ENCODE results near the gene RASSF8.

RASSF8 gene

DNA sequence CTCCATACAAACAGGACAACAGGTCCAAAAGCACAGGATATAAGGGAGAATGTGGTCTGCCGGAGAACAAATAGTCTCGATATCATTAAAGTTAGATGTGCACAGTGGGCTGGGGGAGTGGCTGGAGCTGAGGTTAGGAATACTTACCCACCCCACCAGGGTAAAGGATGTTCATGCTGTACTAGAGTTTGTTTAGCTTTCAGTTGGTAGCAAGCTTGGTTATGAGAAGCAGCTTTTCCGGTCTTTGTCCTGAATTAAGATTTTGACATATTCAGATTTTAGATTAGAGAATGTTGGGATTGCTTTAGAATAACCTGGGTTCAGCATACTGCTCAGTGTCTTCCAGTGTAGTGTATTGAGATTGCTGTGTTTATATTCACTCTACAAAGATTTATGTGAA, 16.7 kb downstream of the RASSF8 start:
- Histone ChIP-seq H3K9ac (ENCODE audit: low read depth, low read length) (no peak overlapping the region), H3K36me3 (ENCODE audit: insufficient read depth, low read length) (no peaks in the 10 kb centered on the region)

DNA sequence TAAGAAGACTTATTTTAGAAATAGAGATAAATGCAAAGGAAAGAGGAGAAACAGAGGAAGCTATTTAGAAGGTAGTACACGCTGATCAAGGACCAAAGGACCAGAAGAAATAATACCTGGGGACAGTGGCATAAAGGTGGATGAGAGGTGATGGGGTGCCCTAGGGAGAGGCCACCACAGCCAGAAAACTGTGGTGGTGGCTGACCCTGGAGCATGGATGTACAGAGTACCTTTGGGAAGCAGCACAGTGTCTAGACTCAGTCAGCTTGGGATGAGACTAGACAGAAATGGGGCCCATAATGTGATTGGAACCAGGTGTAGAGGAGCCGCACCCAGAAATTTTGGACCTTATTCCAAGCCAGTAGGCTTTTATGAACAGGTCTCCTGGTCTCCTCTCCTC, 17.2 kb downstream of the RASSF8 start:
- Histone ChIP-seq H3K4me1 (ENCODE audit: insufficient read depth, low read length) (peaks cover 29% of the 10 kb centered on the region), H3K36me3 (ENCODE audit: insufficient read depth, low read length) (no peaks in the 10 kb centered on the region), H3K9ac (ENCODE audit: low read depth, low read length) (no peak overlapping the region), H3K9me3 (ENCODE audit: control insufficient read depth, insufficient read depth, low read length) (no peaks in the 10 kb centered on the region)

More for the DNA sequence above, 16.7 kb downstream of the RASSF8 start:
- Histone ChIP-seq H3K9me3 (ENCODE audit: control insufficient read depth, insufficient read depth, low read length) (no peaks in the 10 kb centered on the region), H3K4me1 (ENCODE audit: insufficient read depth, low read length) (peaks cover 29% of the 10 kb centered on the region)

DNA sequence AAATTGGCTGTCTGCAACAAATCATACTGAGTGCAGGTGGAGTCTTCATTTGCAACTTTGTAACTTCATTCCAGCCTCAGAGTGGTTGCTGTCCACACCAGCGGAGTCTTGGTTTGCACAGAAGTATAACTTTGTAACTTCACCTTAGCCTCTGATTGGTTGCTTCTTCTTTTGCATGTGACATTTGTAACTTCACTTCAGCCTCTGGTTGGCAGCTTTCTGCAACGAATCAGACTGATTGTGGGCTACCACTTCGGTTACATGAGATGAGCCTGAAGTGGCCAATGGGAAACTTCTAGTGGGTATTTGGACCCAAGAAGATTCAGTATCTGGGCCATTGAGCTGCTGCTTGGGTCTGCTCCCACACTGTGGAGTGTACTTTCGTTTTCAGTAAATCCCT, 17.8 kb downstream of the RASSF8 start:
- Histone ChIP-seq H3K9me3 (ENCODE audit: control insufficient read depth, insufficient read depth, low read length) (no peaks in the 10 kb centered on the region), H3K4me1 (ENCODE audit: insufficient read depth, low read length) (peaks cover 33% of the 10 kb centered on the region), H3K9ac (ENCODE audit: low read depth, low read length) (no peak overlapping the region), H3K36me3 (ENCODE audit: insufficient read depth, low read length) (no peaks in the 10 kb centered on the region)

DNA sequence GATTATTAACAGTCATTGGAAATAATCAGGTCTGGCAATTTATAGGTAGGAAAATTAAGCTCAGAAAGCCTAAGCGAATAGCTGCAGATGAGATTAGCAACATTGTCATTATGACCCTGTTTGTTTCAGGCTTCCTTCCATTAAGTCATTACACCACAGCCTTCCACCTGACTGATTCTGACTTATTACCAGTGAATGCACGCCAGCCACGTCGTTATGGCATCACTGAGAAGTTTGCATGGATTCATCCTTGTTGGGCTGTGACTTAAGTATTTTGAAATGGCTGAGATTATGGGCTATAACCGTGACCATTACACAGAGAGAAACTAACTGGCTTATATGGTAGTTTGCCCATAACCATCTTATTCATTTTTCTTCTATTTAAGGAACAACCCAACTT, 18.6 kb downstream of the RASSF8 start:
- H3K9ac ChIP-seq (ENCODE audit: low read depth, low read length) = no peak overlapping the region
- H3K9me3 ChIP-seq (ENCODE audit: control insufficient read depth, insufficient read depth, low read length) = no peaks in the 10 kb centered on the region
- H3K4me1 ChIP-seq (ENCODE audit: insufficient read depth, low read length) = peaks cover 33% of the 10 kb centered on the region
- no peaks in the 10 kb centered on the region for H3K36me3 ChIP-seq (ENCODE audit: insufficient read depth, low read length)

DNA sequence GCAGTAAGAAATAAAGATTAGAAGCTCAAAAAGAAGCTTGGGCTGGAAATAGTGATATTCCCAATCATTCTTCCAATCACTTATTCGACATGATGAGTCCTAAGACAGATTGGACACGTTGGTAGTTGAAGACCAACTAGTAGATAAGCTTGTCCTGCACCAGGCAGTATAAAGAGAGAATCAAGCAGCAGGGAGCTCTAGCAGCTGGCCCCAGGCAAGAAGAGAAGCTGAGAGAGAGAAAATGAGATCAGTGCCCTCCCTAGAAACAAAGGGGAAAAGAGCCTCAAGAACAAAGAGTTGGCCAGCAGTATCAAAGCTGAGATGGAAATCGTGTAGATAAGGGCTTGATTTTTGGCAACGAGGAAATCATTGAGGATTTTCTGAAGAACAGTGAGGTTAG, 20.6 kb downstream of the RASSF8 start:
- Histone ChIP-seq H3K36me3 (ENCODE audit: insufficient read depth, low read length) (no peaks in the 10 kb centered on the region), H3K9ac (ENCODE audit: low read depth, low read length) (no peak overlapping the region), H3K4me1 (ENCODE audit: insufficient read depth, low read length) (peaks cover 23% of the 10 kb centered on the region), H3K9me3 (ENCODE audit: control insufficient read depth, insufficient read depth, low read length) (no peaks in the 10 kb centered on the region)

DNA sequence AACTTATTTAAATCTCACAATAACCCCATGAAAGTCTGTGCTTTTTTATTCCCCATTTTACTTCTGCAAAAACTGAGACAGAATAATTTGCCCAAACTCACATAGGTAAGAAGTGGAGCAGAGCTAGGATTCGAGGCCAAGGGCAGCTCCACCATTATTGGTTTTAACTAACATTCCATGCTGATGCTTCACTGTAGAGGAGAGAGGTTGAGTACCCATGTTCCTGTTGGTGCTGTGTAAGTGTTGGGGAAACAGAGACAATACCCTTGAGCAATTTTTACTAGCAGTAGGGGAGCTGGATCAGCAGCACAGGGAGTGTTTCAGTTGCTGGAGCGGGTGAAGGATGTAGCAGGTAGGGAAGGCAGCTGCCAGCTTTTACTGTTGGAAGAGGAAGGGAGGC, 21.1 kb downstream of the RASSF8 start:
- Histone ChIP-seq H3K9me3 (ENCODE audit: control insufficient read depth, insufficient read depth, low read length) (no peaks in the 10 kb centered on the region), H3K36me3 (ENCODE audit: insufficient read depth, low read length) (no peaks in the 10 kb centered on the region), H3K9ac (ENCODE audit: low read depth, low read length) (no peak overlapping the region), H3K4me1 (ENCODE audit: insufficient read depth, low read length) (peaks cover 21% of the 10 kb centered on the region)

DNA sequence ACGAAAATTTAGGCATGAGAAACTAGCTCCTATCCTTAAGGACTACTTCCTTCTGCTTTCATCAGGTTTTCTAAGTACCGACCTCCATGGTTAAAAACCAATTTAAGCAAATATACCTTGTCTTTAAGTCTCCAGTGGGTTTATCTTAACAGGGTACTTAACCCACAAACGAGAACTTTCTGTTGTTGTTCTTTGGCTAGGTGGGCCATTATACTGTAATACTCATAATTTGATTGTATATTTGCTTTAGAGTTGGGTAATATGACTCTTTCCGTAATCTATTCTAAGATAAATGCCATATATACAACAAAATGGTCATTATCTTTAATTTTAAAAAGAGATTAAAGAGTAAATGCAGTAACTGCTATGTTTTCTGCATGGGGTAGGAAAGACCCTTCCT, 21.6 kb downstream of the RASSF8 start:
- Histone ChIP-seq H3K9me3 (ENCODE audit: control insufficient read depth, insufficient read depth, low read length) (no peaks in the 10 kb centered on the region), H3K36me3 (ENCODE audit: insufficient read depth, low read length) (no peaks in the 10 kb centered on the region), H3K4me1 (ENCODE audit: insufficient read depth, low read length) (peaks cover 25% of the 10 kb centered on the region), H3K9ac (ENCODE audit: low read depth, low read length) (no peak overlapping the region)

DNA sequence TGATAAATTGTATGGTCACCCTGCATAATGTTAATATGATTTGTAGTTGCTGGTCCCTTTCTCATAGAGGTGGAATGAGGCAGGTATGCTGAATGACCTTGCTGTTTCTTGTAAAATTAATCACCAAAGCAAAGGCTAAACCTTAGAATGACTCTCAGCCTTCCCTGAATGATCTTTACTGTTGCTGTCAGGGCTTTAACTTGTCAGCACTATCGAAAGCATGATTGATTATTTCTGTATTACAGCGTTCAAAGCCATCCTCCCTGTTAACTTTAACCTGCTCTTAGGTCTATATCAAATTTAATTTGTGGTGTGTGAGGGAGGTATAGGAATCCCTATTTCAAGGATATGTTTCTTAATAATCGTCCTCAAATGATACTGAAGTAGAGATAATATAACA, 23.1 kb downstream of the RASSF8 start:
- no peaks in the 10 kb centered on the region for H3K9me3 ChIP-seq (ENCODE audit: control insufficient read depth, insufficient read depth, low read length)

DNA sequence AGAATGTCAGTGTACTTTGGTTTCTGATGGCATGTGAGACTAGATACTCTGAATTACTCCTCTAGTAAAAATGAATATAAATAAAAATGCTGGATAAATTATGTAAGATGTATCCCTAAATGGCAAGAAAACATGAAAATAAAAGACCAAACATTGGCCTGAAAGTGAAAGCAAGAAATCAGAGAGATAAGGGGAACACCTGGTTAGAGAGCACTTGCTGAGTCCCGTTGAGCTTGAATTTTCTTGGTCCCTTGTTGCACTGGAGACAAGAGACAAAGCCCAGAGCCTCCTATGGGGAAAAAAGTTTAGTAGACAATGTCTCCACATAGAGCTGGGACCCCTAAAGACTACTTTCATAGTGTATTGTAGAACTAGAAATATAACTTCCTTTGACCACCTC, 23.9 kb downstream of the RASSF8 start:
- Histone ChIP-seq H3K9me3 (ENCODE audit: control insufficient read depth, insufficient read depth, low read length) (no peaks in the 10 kb centered on the region), H3K9ac (ENCODE audit: low read depth, low read length) (no peak overlapping the region), H3K36me3 (ENCODE audit: insufficient read depth, low read length) (no peaks in the 10 kb centered on the region), H3K4me1 (ENCODE audit: insufficient read depth, low read length) (peaks cover 40% of the 10 kb centered on the region)

More for the DNA sequence above, 23.1 kb downstream of the RASSF8 start:
- H3K4me1 ChIP-seq (ENCODE audit: insufficient read depth, low read length) = peaks cover 40% of the 10 kb centered on the region
- H3K36me3 ChIP-seq (ENCODE audit: insufficient read depth, low read length) = no peaks in the 10 kb centered on the region
- H3K9ac ChIP-seq (ENCODE audit: low read depth, low read length) = no peak overlapping the region

DNA sequence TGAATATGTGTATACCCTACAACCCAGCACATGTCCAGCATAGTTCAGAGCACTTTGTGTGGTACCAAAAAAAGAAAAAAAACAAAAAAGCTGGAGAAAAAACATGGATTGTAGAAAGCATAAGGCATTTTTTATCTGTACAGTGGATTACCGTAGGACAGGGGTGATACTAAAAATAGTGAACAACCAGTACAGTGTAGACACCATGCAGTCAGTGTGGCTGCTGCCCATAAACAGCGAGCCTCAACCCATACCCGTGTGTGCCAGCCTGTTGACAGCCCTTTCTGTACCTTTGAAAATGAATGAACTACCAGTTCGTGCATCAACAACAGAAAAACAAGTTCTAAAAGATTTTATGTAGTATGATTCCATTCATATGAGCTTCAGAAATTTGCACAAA, 25.1 kb downstream of the RASSF8 start:
- H3K9me3 ChIP-seq (ENCODE audit: control insufficient read depth, insufficient read depth, low read length) = no peaks in the 10 kb centered on the region
- peaks cover 39% of the 10 kb centered on the region for H3K4me1 ChIP-seq (ENCODE audit: insufficient read depth, low read length)
- H3K36me3 ChIP-seq (ENCODE audit: insufficient read depth, low read length) = no peaks in the 10 kb centered on the region
- no peak overlapping the region for H3K9ac ChIP-seq (ENCODE audit: low read depth, low read length)

DNA sequence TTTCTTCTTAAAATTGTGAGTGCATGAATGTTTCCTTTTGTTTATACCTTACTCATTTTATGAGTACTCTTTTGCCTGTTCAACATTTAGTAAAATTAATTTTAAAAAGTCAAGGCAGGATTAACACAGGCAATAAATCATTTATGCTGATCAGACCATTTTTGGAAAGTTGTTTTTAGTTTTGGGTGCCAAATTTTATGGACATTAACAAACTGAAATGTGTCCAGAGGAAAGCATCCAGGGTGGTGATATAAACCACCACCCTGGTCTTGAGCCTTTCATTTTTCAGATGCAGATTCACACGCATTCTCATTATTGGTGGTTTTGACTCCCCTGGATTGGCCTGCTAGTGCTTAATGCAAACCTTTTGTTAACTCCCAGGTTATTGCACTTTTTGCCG, 26.3 kb downstream of the RASSF8 start:
- Histone ChIP-seq H3K4me1 (ENCODE audit: insufficient read depth, low read length) (peaks cover 33% of the 10 kb centered on the region; the same call in 1 of the 2 replicates), H3K9ac (ENCODE audit: low read depth, low read length) (no peak overlapping the region), H3K9me3 (ENCODE audit: control insufficient read depth, insufficient read depth, low read length) (no peaks in the 10 kb centered on the region), H3K36me3 (ENCODE audit: insufficient read depth, low read length) (no peaks in the 10 kb centered on the region)

DNA sequence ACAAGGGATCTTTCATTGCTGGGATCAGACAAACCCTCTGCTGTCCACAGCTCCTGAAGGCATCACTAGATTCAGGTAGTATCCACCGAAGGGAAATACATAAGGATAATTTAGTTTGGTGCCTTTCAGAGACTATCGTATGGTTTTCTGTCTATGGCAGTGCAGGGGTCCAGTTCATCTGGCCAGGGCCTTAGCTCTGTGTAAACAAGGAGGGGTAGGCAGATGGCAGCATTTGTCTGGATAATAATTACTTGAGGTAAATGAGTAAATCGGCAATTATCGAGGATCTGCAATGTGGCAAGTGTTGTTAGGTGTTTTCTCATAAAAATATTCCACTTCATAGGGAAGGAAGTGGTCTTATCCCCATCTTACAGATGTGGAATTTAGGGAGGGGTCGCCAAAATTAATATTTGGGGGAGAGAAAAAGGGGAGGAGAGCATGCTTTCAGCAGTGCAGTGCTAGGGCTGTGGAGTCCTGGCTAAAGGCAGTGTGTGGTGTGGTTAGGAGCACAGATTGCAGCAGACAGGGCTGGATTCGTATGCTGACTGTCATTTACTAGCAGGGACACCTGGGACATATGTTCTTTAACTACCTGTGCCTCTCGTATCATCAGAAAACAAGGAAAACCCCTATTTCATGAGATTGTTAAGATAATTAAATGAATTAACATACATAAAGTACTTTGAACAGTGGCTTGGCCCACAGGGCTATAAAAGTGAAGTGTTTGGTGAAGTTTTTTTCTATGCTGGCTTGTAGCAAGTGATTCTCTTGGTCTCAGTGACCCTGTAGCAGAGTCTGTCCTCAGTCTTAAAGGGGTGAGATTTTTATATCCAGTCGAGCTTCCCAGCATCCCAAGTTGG, 27.1 kb downstream of the RASSF8 start:
- no peaks in the 10 kb centered on the region for H3K36me3 ChIP-seq (ENCODE audit: insufficient read depth, low read length)
- H3K9ac ChIP-seq (ENCODE audit: low read depth, low read length) = no peak overlapping the region
- no peaks in the 10 kb centered on the region for H3K9me3 ChIP-seq (ENCODE audit: control insufficient read depth, insufficient read depth, low read length)
- H3K4me1 ChIP-seq (ENCODE audit: insufficient read depth, low read length) = peaks cover 31% of the 10 kb centered on the region; the same call in 1 of the 2 replicates

DNA sequence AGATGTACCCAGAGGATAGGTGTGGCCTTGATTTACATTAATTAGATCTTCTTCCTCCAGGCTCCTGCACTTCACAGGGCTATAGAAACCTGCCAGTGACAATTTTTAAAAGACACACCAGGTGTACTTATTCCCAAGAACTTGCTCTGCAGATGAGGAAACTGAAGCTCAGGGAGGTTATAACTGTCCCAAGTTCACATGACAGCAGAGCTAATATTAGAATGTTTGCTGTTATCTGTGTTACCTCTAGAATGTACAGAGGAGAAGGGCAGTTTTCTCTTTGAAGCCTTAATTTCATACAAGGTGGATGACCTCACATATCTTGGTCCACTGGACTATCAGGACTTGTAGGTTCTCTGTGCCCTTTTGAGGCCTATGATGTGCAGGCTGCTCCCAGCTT, 27.7 kb downstream of the RASSF8 start:
- Histone ChIP-seq H3K4me1 (ENCODE audit: insufficient read depth, low read length) (peaks cover 28% of the 10 kb centered on the region; the same call in 1 of the 2 replicates), H3K36me3 (ENCODE audit: insufficient read depth, low read length) (no peaks in the 10 kb centered on the region), H3K9ac (ENCODE audit: low read depth, low read length) (no peak overlapping the region), H3K9me3 (ENCODE audit: control insufficient read depth, insufficient read depth, low read length) (no peaks in the 10 kb centered on the region)

DNA sequence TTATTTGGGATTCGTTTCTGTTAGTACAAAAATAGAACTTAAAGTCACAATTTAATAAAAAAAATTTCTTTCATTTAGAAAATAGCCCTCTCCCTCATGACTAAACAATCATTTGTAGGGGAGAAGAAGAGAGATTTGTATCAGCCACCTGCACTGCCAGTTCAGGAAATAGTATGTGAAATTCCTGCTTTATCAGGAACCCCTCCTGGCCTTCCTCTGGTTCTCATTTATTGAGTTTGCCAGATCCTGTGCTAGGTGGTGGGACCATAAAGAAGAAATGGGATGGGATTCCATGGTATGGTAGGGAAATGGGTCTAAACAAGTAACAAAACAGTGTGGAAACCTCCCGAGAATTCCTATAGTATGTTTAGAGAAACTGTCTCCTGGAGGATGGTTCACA, 30.0 kb downstream of the RASSF8 start:
- Histone ChIP-seq H3K4me1 (ENCODE audit: insufficient read depth, low read length) (peaks cover 38% of the 10 kb centered on the region), H3K36me3 (ENCODE audit: insufficient read depth, low read length) (no peaks in the 10 kb centered on the region), H3K9me3 (ENCODE audit: control insufficient read depth, insufficient read depth, low read length) (no peaks in the 10 kb centered on the region), H3K9ac (ENCODE audit: low read depth, low read length) (no peak overlapping the region; the same call in 1 of the 2 replicates)

DNA sequence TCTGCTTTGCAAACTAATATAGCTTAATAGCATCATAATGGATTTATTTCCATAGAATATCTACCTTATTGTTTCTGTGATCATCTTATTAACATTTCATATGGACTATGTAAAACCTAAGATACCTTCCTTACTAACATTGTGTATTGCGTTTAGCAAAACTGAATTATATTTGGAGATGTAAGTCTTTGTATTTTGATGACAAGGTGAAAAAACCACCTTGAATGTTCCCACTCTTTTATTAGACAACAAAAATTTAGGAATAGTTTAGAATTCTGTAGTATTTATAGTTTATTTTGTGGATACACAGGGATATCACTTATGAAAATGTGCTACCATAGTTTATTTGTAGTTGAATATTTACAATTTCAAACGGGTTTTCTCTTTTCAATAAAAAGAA, 32.0 kb downstream of the RASSF8 start:
- no peaks in the 10 kb centered on the region for H3K36me3 ChIP-seq (ENCODE audit: insufficient read depth, low read length)
- peaks cover 42% of the 10 kb centered on the region for H3K4me1 ChIP-seq (ENCODE audit: insufficient read depth, low read length)
- H3K9ac ChIP-seq (ENCODE audit: low read depth, low read length) = no peak overlapping the region
- no peaks in the 10 kb centered on the region for H3K9me3 ChIP-seq (ENCODE audit: control insufficient read depth, insufficient read depth, low read length)
